Upper lobe of right lung (tissue), 1 donor: ENCODE measurements around the gene EIF1B. TPM values are rescaled to one million over a fixed set of nuclear protein-coding genes. Genes with fewer than 3 reads are reported as not detected.

ENCODE experiments used
- ATAC-seq: fragments of 200-7000 bp; cut with Tn5 transposase; one replicate; pipeline ENCODE4 v1.9.1; 2020; ENCODE audit warnings: mild to moderate bottlenecking, moderate library complexity
- DNase-seq: peaks from one replicate; pipeline ENCODE4 v3.0.0-alpha.2; 2020
- H3K27ac ChIP-seq: fragments of 200-600 bp; one replicate; pipeline ENCODE4 v1.8.0; 2022
- H3K27me3 ChIP-seq: fragments of 200-600 bp; one replicate; pipeline ENCODE4 v1.8.0; 2022; ENCODE audit warnings: mild to moderate bottlenecking
- H3K36me3 ChIP-seq: fragments of 200-600 bp; one replicate; pipeline ENCODE4 v1.8.0; 2022
- H3K4me1 ChIP-seq: fragments of 200-600 bp; one replicate; pipeline ENCODE4 v1.8.0; 2022
- H3K4me3 ChIP-seq: fragments of 200-600 bp; one replicate; pipeline ENCODE4 v1.8.0; 2022; ENCODE audit warnings: mild to moderate bottlenecking
- H3K9me3 ChIP-seq: fragments of 200-600 bp; one replicate; pipeline ENCODE4 v1.8.0; 2022
- CTCF ChIP-seq: fragments of 200-600 bp; IDR thresholded peaks from one replicate; pipeline ENCODE4 v1.8.0; 2022; ENCODE audit warnings: antibody characterized with exemption
- intact Hi-C: fragments of 100-400 bp; cut with DNase I; formaldehyde crosslinking; loops from one replicate; pipeline ENCODE4 v1.11.0; 2022
- total RNA-seq: library from RNA; stranded (reverse); fragmentation: NEBNext Ultra II Directional; extraction: Animal tissue kit (Norgen Biotek cat#: 25700); gene quantifications from one replicate; pipeline ENCODE4 v1.2.1, GENCODE V29; 2021
- donor health status: DM: no; HTN: yes; CAD: no; lungs with severe emphysema.

Gene EIF1B
- total RNA-seq, 1 donor from 2014 or later: 54.4 TPM

GRCh38 chr3:40350529-40350928 lies 41.0 kb downstream of the EIF1B start:
- intact Hi-C loops: no loop called here
- no peaks in the 10 kb centered on the region for H3K4me1 ChIP-seq
- no peak overlapping the region for H3K4me3 ChIP-seq
- no peaks in the 10 kb centered on the region for H3K36me3 ChIP-seq
- no peaks in the 10 kb centered on the region for H3K9me3 ChIP-seq
- no peak for ATAC-seq
- no peak for DNase-seq
- no peak for TF ChIP-seq CTCF
- no peaks in the 10 kb centered on the region for H3K27me3 ChIP-seq
- H3K27ac ChIP-seq: no peak overlapping the region

GRCh38 chr3:40355410-40355809 lies 45.9 kb downstream of the EIF1B start:
- ATAC-seq: no peak
- intact Hi-C loops: no loop called here

GRCh38 chr3:40358454-40358853 lies 48.9 kb downstream of the EIF1B start:
- no peak for DNase-seq
- Histone ChIP-seq H3K36me3 (no peaks in the 10 kb centered on the region), H3K4me1 (no peaks in the 10 kb centered on the region), H3K4me3 (no peak overlapping the region), H3K9me3 (no peaks in the 10 kb centered on the region), H3K27me3 (peaks cover 3% of the 10 kb centered on the region), H3K27ac (no peak overlapping the region)
- no peak for TF ChIP-seq CTCF
- intact Hi-C loops: no loop called here
- no peak for ATAC-seq

More at GRCh38 chr3:40355410-40355809, 45.9 kb downstream of the EIF1B start:
- H3K27ac ChIP-seq: no peak overlapping the region
- peaks cover 3% of the 10 kb centered on the region for H3K27me3 ChIP-seq
- no peaks in the 10 kb centered on the region for H3K9me3 ChIP-seq
- no peak for DNase-seq
- no peak for TF ChIP-seq CTCF
- no peaks in the 10 kb centered on the region for H3K4me1 ChIP-seq
- no peaks in the 10 kb centered on the region for H3K36me3 ChIP-seq
- no peak overlapping the region for H3K4me3 ChIP-seq

Other genes starting within 250 kb of the EIF1B start
- 3.7 TPM for gene ENTPD3, start 77.5 kb downstream of the EIF1B start, total RNA-seq
- 1,554 TPM for gene RPL14, start 147.6 kb downstream of the EIF1B start, total RNA-seq
- gene ZNF619, start 167.4 kb downstream of the EIF1B start, total RNA-seq: 6.8 TPM
- gene ZNF620, start 196.3 kb downstream of the EIF1B start, total RNA-seq: 7.0 TPM
- gene ZNF621, start 215.3 kb downstream of the EIF1B start, total RNA-seq: 20.1 TPM